ENCODE results near the gene PRSS35.

- no peak for TF ChIP-seq POLR2A (IDR thresholded peaks at IDR 0.05; ENCODE audit: low read depth, low read length)
- TF ChIP-seq POLR2AphosphoS5 (IDR thresholded peaks at IDR 0.05; ENCODE audit: low read depth, low read length) = no peak
- no peak for TF ChIP-seq TAF1 (IDR thresholded peaks at IDR 0.05; ENCODE audit: borderline replicate concordance, low read depth, low read length)
Observed at GRCh38 chr6:83514866-83515466, 2.6 kb downstream of the PRSS35 start.
